Astrocyte (in vitro differentiated cells and primary cell): ENCODE measurements around the gene TOLLIP. TPM values are rescaled to one million over a fixed set of nuclear protein-coding genes. Genes with fewer than 3 reads are reported as not detected.

Experiments used
- DNase-seq: peaks from one replicate; pipeline ENCODE4 v3.0.0-alpha.2; 2010; ENCODE audit warnings: low read depth
- FAIRE-seq: peaks from 2 replicates; lab custom pipeline; 2011; peaks lifted over from hg19 to GRCh38; lab: Jason Lieb, UNC
- H2AFZ ChIP-seq: 2 replicates; pipeline ENCODE4 v1.6.0; 2012; ENCODE audit warnings: low read depth, low read length, inconsistent platforms
- H3K27ac ChIP-seq: 2 replicates; pipeline ENCODE4 v1.5.1; 2011; ENCODE audit warnings: low read depth, low read length, inconsistent platforms
- H3K27me3 ChIP-seq: 2 replicates; pipeline ENCODE4 v1.6.0; 2011; ENCODE audit warnings: low read length, inconsistent platforms; ENCODE audit not compliant: insufficient read depth
- H3K36me3 ChIP-seq: 2 replicates; pipeline ENCODE4 v1.5.1; 2011; ENCODE audit warnings: low read length, inconsistent platforms; ENCODE audit not compliant: insufficient read depth
- H3K4me1 ChIP-seq: 2 replicates; pipeline ENCODE4 v1.5.1; 2011; ENCODE audit warnings: low read length, inconsistent platforms; ENCODE audit not compliant: insufficient read depth
- H3K4me2 ChIP-seq: 2 replicates; pipeline ENCODE4 v1.6.0; 2012; ENCODE audit warnings: low read length, inconsistent platforms
- H3K4me3 ChIP-seq: 2 replicates; pipeline ENCODE4 v1.5.1; 2011; ENCODE audit warnings: low read depth, mild to moderate bottlenecking, low read length, inconsistent platforms; ENCODE audit not compliant: insufficient read depth
- H3K79me2 ChIP-seq: 2 replicates; pipeline ENCODE4 v1.6.0; 2012; ENCODE audit warnings: mild to moderate bottlenecking, low read length, inconsistent platforms; ENCODE audit not compliant: insufficient read depth
- H3K9ac ChIP-seq: 2 replicates; pipeline ENCODE4 v1.6.0; 2012; ENCODE audit warnings: mild to moderate bottlenecking, low read length, inconsistent platforms
- H3K9me3 ChIP-seq: 2 replicates; pipeline ENCODE4 v1.5.1; 2012; ENCODE audit warnings: low read depth, mild to moderate bottlenecking, low read length, inconsistent platforms; ENCODE audit not compliant: insufficient read depth
- H4K20me1 ChIP-seq: 2 replicates; pipeline ENCODE4 v1.6.0; 2012; ENCODE audit warnings: low read length, inconsistent platforms; ENCODE audit not compliant: insufficient read depth
- H3K27ac Mint-ChIP-seq: one replicate; pipeline ENCODE4 v1.8.0; 2021; ENCODE audit warnings: mild to moderate bottlenecking, mixed read lengths; ENCODE audit not compliant: unreplicated experiment
- H3K27me3 Mint-ChIP-seq: one replicate; pipeline ENCODE4 v1.8.0; 2021; ENCODE audit warnings: low read depth, mixed read lengths; ENCODE audit not compliant: unreplicated experiment
- H3K36me3 Mint-ChIP-seq: one replicate; pipeline ENCODE4 v1.8.0; 2021; ENCODE audit warnings: low read depth, mixed read lengths; ENCODE audit not compliant: unreplicated experiment
- H3K4me1 Mint-ChIP-seq: one replicate; pipeline ENCODE4 v1.8.0; 2021; ENCODE audit warnings: low read depth, mixed read lengths; ENCODE audit not compliant: unreplicated experiment
- H3K4me3 Mint-ChIP-seq: one replicate; pipeline ENCODE4 v1.8.0; 2021; ENCODE audit warnings: mild to moderate bottlenecking, moderate library complexity, mixed read lengths; ENCODE audit not compliant: unreplicated experiment
- H3K9me3 Mint-ChIP-seq: one replicate; pipeline ENCODE4 v1.8.0; 2021; ENCODE audit warnings: mild to moderate bottlenecking, mixed read lengths; ENCODE audit not compliant: unreplicated experiment
- EZH2 ChIP-seq: IDR thresholded peaks from 2 replicates; pipeline ENCODE4 v1.6.1; 2012; ENCODE audit warnings: mild to moderate bottlenecking, low read length, inconsistent platforms; ENCODE audit not compliant: insufficient read depth
- total RNA-seq: library from RNA; stranded (reverse); gene quantifications from 2 replicates; pipeline ENCODE4 v1.2.1, GENCODE V29; 2021
- TF ChIP-seq, protein P1 (sequence below): IDR thresholded peaks from 2 replicates; pipeline ENCODE4 v1.5.1; 2011; ENCODE audit warnings: low read depth, mild to moderate bottlenecking, inconsistent platforms, low read length, moderate library complexity; ENCODE audit not compliant: insufficient read depth

TOLLIP gene
- total RNA-seq, 1 donor from 2014 or later = 46.4 TPM

DNA sequence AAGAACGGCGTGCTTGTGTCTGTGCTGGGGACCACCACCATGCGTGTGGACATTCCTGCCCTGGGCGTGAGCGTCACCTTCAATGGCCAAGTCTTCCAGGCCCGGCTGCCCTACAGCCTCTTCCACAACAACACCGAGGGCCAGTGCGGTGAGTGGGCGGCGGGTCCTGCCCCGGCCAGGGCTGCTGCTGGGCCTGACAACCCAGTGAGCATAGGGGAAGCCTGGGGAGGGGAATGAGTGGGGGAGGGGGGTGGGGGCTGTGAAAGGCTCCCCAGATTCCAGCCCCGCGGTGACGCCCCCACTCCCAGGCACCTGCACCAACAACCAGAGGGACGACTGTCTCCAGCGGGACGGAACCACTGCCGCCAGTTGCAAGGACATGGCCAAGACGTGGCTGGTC lies 54.7 kb downstream of the TOLLIP start:
- H3K9ac ChIP-seq = no peak overlapping the region
- H3K27ac ChIP-seq = no peak overlapping the region
- H3K4me1 ChIP-seq = no peaks in the 10 kb centered on the region
- peaks cover 6% of the 10 kb centered on the region for H3K27me3 Mint-ChIP-seq
- no peak for DNase-seq
- H3K4me1 Mint-ChIP-seq = no peaks in the 10 kb centered on the region
- H4K20me1 ChIP-seq = no peaks in the 10 kb centered on the region
- H3K79me2 ChIP-seq = no peaks in the 10 kb centered on the region
- H2AFZ ChIP-seq = no peak overlapping the region
- H3K9me3 ChIP-seq = peaks cover 5% of the 10 kb centered on the region
- no peaks in the 10 kb centered on the region for H3K36me3 ChIP-seq
- no peak overlapping the region for H3K4me3 Mint-ChIP-seq
- H3K36me3 Mint-ChIP-seq = peaks cover 3% of the 10 kb centered on the region
- peaks cover 12% of the 10 kb centered on the region for H3K9me3 Mint-ChIP-seq
- FAIRE-seq = no peak
- no peak overlapping the region for H3K4me2 ChIP-seq
- no peaks in the 10 kb centered on the region for H3K27me3 ChIP-seq
- no peak overlapping the region for H3K4me3 ChIP-seq
- H3K27ac Mint-ChIP-seq = no peak overlapping the region
- TF ChIP-seq, protein P1, sequence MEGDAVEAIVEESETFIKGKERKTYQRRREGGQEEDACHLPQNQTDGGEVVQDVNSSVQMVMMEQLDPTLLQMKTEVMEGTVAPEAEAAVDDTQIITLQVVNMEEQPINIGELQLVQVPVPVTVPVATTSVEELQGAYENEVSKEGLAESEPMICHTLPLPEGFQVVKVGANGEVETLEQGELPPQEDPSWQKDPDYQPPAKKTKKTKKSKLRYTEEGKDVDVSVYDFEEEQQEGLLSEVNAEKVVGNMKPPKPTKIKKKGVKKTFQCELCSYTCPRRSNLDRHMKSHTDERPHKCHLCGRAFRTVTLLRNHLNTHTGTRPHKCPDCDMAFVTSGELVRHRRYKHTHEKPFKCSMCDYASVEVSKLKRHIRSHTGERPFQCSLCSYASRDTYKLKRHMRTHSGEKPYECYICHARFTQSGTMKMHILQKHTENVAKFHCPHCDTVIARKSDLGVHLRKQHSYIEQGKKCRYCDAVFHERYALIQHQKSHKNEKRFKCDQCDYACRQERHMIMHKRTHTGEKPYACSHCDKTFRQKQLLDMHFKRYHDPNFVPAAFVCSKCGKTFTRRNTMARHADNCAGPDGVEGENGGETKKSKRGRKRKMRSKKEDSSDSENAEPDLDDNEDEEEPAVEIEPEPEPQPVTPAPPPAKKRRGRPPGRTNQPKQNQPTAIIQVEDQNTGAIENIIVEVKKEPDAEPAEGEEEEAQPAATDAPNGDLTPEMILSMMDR = no peak
- TF ChIP-seq EZH2 = no peak

GRCh38 chr11:1254086-1254648 lies 55.3 kb downstream of the TOLLIP start:
- no peak overlapping the region for H3K4me3 Mint-ChIP-seq
- no peak for FAIRE-seq

DNA sequence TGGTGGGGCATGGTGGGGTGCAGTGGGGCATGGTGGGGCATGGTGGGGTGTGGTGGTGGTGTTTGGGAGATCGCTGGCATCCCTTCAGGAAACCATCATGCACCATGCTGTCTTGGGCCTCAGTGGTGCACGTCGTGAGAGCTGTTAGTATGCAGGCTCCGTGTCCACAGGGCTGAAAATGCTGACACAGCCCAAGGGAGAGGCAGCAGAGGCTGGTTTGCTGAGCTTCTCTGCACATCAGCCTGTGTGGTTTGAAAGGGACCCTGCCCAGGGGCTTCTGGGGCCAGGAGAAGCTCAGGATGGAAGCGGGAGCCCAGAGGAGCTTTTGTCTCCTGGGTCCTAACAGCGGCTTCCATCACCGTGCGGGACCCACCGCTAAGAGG lies 56.3 kb downstream of the TOLLIP start:
- H3K9me3 Mint-ChIP-seq = peaks cover 14% of the 10 kb centered on the region
- FAIRE-seq = no peak
- Histone ChIP-seq H3K79me2 (no peaks in the 10 kb centered on the region), H3K27ac (no peak overlapping the region), H3K27me3 (no peaks in the 10 kb centered on the region), H3K9ac (no peak overlapping the region), H3K4me3 (no peak overlapping the region), H2AFZ (no peak overlapping the region), H4K20me1 (no peaks in the 10 kb centered on the region), H3K36me3 (no peaks in the 10 kb centered on the region), H3K4me2 (no peak overlapping the region), H3K4me1 (no peaks in the 10 kb centered on the region), H3K9me3 (peaks cover 5% of the 10 kb centered on the region)
- no peak overlapping the region for H3K27ac Mint-ChIP-seq
- TF ChIP-seq, protein P1 = no peak
- TF ChIP-seq EZH2 = no peak
- H3K27me3 Mint-ChIP-seq = peaks cover 4% of the 10 kb centered on the region
- no peak for DNase-seq
- peaks cover 3% of the 10 kb centered on the region for H3K36me3 Mint-ChIP-seq
- H3K4me1 Mint-ChIP-seq = no peaks in the 10 kb centered on the region
- no peak overlapping the region for H3K4me3 Mint-ChIP-seq

More at GRCh38 chr11:1254086-1254648, 55.3 kb downstream of the TOLLIP start:
- no peaks in the 10 kb centered on the region for H3K27me3 ChIP-seq
- no peak overlapping the region for H3K9ac ChIP-seq
- H3K36me3 Mint-ChIP-seq = peaks cover 3% of the 10 kb centered on the region
- H4K20me1 ChIP-seq = no peaks in the 10 kb centered on the region
- TF ChIP-seq EZH2 = no peak
- TF ChIP-seq, protein P1 = no peak
- H3K9me3 Mint-ChIP-seq = peaks cover 12% of the 10 kb centered on the region
- no peak overlapping the region for H2AFZ ChIP-seq
- H3K4me3 ChIP-seq = no peak overlapping the region
- H3K4me1 Mint-ChIP-seq = no peaks in the 10 kb centered on the region
- H3K79me2 ChIP-seq = no peaks in the 10 kb centered on the region
- H3K36me3 ChIP-seq = no peaks in the 10 kb centered on the region
- H3K9me3 ChIP-seq = peaks cover 5% of the 10 kb centered on the region
- H3K27ac Mint-ChIP-seq = no peak overlapping the region
- DNase-seq = no peak
- H3K27ac ChIP-seq = no peak overlapping the region
- peaks cover 6% of the 10 kb centered on the region for H3K27me3 Mint-ChIP-seq
- no peak overlapping the region for H3K4me2 ChIP-seq
- no peaks in the 10 kb centered on the region for H3K4me1 ChIP-seq
